ENCODE measurements around the gene COX19.

GRCh38 chr7:1008733-1009363 is 33.5 kb upstream of the COX19 start:
- TF ChIP-seq POLR2AphosphoS5 (IDR thresholded peaks at IDR 0.05; ENCODE audit: insufficient read depth in 1 of 2, low read depth in 1 of 2) (no peak), CTCF (IDR thresholded peaks at IDR 0.05) (no peak)
